ENCODE measurements around the gene PTGIS. TPM values are rescaled to one million over a fixed set of nuclear protein-coding genes. Genes with fewer than 3 reads are reported as not detected.

Gene PTGIS
- total and polyA plus RNA-seq, 2 donors (not counting 1 experiment from before 2014, with no cell fraction given) = not detected

- no peaks in the 10 kb centered on the region for H3K36me3 ChIP-seq (replicated peaks in 1 of 2; ENCODE audit: control extremely low read depth in 1 of 2, control insufficient read depth in 1 of 2, extremely low read depth in 1 of 2, insufficient read depth in 2 of 2, low read length in 1 of 2)
- H3K4me3 Mint-ChIP-seq = peak overlapping the region; percentile 11
- no peak overlapping the region for H3K4me2 ChIP-seq (replicated peaks; ENCODE audit: low read depth, low read length, poor library complexity, severe bottlenecking)
- DNase-seq (no peak), ATAC-seq (ENCODE audit: low read depth) (no peak)
- no peak for TF ChIP-seq EZH2 (IDR thresholded peaks at IDR 0.05; ENCODE audit: borderline replicate concordance, insufficient read depth, low read depth, low read length, poor library complexity, severe bottlenecking)
- no peak for TF ChIP-seq CTCF (IDR thresholded peaks at IDR 0.05)
- no peaks in the 10 kb centered on the region for H3K9me3 Mint-ChIP-seq (ENCODE audit: insufficient read depth)
- 100% methylated on average over 1 of the region's 1 CpG for WGBS (ENCODE audit: insufficient coverage)
- peaks cover 6% of the 10 kb centered on the region for H3K4me1 Mint-ChIP-seq
- no peaks in the 10 kb centered on the region for H3K79me2 ChIP-seq (ENCODE audit: control insufficient read depth, insufficient read depth, low read length)
- H3K27ac Mint-ChIP-seq = no peak overlapping the region
- H4K20me1 ChIP-seq (ENCODE audit: control insufficient read depth, insufficient read depth, low read length, poor library complexity, severe bottlenecking) = no peaks in the 10 kb centered on the region
- peaks cover 9 to 10% of the 10 kb centered on the region in 2 donors for H3K4me1 ChIP-seq (ENCODE audit: control insufficient read depth in 2 of 2, insufficient read depth in 2 of 2, low read length in 2 of 2)
- H3K9ac ChIP-seq (ENCODE audit: low read length) = no peak overlapping the region
- POLR2A ChIA-PET = no interaction called here
- H3K27me3 Mint-ChIP-seq = peaks cover 73% of the 10 kb centered on the region
- no peak overlapping the region for H2AFZ ChIP-seq (ENCODE audit: insufficient read depth, low read depth, low read length, poor library complexity, severe bottlenecking)
- peaks cover 0 to 15% (median 0%) of the 10 kb centered on the region in 3 donors for H3K9me3 ChIP-seq (ENCODE audit: control extremely low read depth in 1 of 3, control insufficient read depth in 2 of 3, insufficient read depth in 1 of 3, low read length in 2 of 3)
- no peak overlapping the region for H3K4me3 ChIP-seq (ENCODE audit: control extremely low read depth in 1 of 5, extremely low read depth in 1 of 5, insufficient read depth in 1 of 5, low read depth in 2 of 5, low read length in 4 of 5)
- CTCF ChIA-PET = interaction anchor here (1.6 kb wide), 1 partner anchor 11 kb away, joined by 5 read pairs; no protein-coding TSS in a partner anchor
- no peak overlapping the region for H3K27ac ChIP-seq (ENCODE audit: low read length in 2 of 2)
- peaks cover 0 to 67% (median 37%) of the 10 kb centered on the region in 4 experiments for H3K27me3 ChIP-seq (replicated peaks in 1 of 4; ENCODE audit: control extremely low read depth in 1 of 4, control insufficient read depth in 3 of 4, insufficient read depth in 4 of 4, low read length in 3 of 4)
- intact Hi-C loops (cut with micrococcal nuclease) = no loop called here
These were observed 82.4 kb downstream of the PTGIS start for GRCh38 chr20:49485563-49485962.

GRCh38 chr20:49484180-49485140 is 83.5 kb downstream of the PTGIS start:
- H3K9me3 ChIP-seq (ENCODE audit: control extremely low read depth in 1 of 3, control insufficient read depth in 2 of 3, insufficient read depth in 1 of 3, low read length in 2 of 3) = peaks cover 0 to 15% (median 0%) of the 10 kb centered on the region in 3 donors
- DNase-seq = peak; percentile 51
- WGBS (ENCODE audit: insufficient coverage) = 1% methylated on average over 51 of the region's 61 CpGs
- H4K20me1 ChIP-seq (ENCODE audit: control insufficient read depth, insufficient read depth, low read length, poor library complexity, severe bottlenecking) = no peaks in the 10 kb centered on the region
- no peaks in the 10 kb centered on the region for H3K79me2 ChIP-seq (ENCODE audit: control insufficient read depth, insufficient read depth, low read length)
- no peaks in the 10 kb centered on the region for H3K9me3 Mint-ChIP-seq (ENCODE audit: insufficient read depth)
- H3K4me1 Mint-ChIP-seq = peaks cover 6% of the 10 kb centered on the region
- H3K4me2 ChIP-seq (replicated peaks; ENCODE audit: low read depth, low read length, poor library complexity, severe bottlenecking) = peak overlapping the region; percentile 74
- intact Hi-C loops (cut with micrococcal nuclease) = no loop called here
- ChIA-PET CTCF (interaction anchor here (0.5 to 2.2 kb wide), 3 partner anchors 8 to 150 kb away, joined by 4 to 11 read pairs (median 5); no protein-coding TSS in a partner anchor), POLR2A (no interaction called here)
- no peak for ATAC-seq (ENCODE audit: low read depth)
- H3K27me3 ChIP-seq (replicated peaks in 1 of 4; ENCODE audit: control extremely low read depth in 1 of 4, control insufficient read depth in 3 of 4, insufficient read depth in 4 of 4, low read length in 3 of 4) = peaks cover 0 to 66% (median 35%) of the 10 kb centered on the region in 4 experiments
- no peak overlapping the region for H3K27ac Mint-ChIP-seq
- H3K27ac ChIP-seq (ENCODE audit: low read length in 2 of 2) = no peak overlapping the region
- H3K36me3 ChIP-seq (replicated peaks in 1 of 2; ENCODE audit: control extremely low read depth in 1 of 2, control insufficient read depth in 1 of 2, extremely low read depth in 1 of 2, insufficient read depth in 2 of 2, low read length in 1 of 2) = no peaks in the 10 kb centered on the region
- H3K9ac ChIP-seq (ENCODE audit: low read length) = peak overlapping the region; percentile 50
- peak overlapping the region in 3 of 5 experiments; percentile 17 to 55 (median 19) for H3K4me3 ChIP-seq (ENCODE audit: control extremely low read depth in 1 of 5, extremely low read depth in 1 of 5, insufficient read depth in 1 of 5, low read depth in 2 of 5, low read length in 4 of 5)
- H3K4me3 Mint-ChIP-seq = peak overlapping the region; percentile 85
- H3K27me3 Mint-ChIP-seq = peaks cover 75% of the 10 kb centered on the region
- TF ChIP-seq EZH2 (IDR thresholded peaks at IDR 0.05; ENCODE audit: borderline replicate concordance, insufficient read depth, low read depth, low read length, poor library complexity, severe bottlenecking) (no peak), CTCF (IDR thresholded peaks at IDR 0.05) (peak; percentile 52)
- peak overlapping the region; percentile 60 for H2AFZ ChIP-seq (ENCODE audit: insufficient read depth, low read depth, low read length, poor library complexity, severe bottlenecking)
- peaks cover 9 to 10% of the 10 kb centered on the region in 2 donors for H3K4me1 ChIP-seq (ENCODE audit: control insufficient read depth in 2 of 2, insufficient read depth in 2 of 2, low read length in 2 of 2)
